Stimulated activated CD4-positive, alpha-beta T cell treated with anti-CD3 and anti-CD28 coated beads, Interleukin-15, amount 100 ng/mL, for 48 hours (primary cell): Measurements from ENCODE around the gene MAJIN.

Experiments
- DNase-seq, 2 donors: peaks; one replicate each; pipeline ENCODE4 v3.0.0-alpha.2; 2020; ENCODE audit warnings: low read depth in 2 of 2

Gene MAJIN

DNA sequence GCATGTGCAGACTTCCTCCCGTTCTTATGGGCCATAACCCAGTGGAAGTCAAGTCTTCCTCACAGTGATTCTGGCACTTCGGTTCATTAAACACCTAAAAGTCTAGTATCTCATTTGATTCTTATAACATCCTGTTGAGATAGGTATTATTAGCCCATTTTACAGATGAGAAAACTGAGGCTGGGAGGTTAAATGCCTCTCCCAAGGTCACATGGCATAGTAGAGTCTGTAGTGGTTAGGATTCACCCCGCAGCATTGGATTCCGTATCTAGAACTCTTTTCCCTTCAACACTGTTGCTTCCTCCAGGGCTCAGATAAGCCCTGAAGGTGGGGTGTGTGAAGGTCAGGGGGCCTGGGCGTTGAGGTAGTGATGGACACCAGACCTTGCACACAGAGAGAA is 39.6 kb downstream of the MAJIN start:
- no peak for DNase-seq

DNA sequence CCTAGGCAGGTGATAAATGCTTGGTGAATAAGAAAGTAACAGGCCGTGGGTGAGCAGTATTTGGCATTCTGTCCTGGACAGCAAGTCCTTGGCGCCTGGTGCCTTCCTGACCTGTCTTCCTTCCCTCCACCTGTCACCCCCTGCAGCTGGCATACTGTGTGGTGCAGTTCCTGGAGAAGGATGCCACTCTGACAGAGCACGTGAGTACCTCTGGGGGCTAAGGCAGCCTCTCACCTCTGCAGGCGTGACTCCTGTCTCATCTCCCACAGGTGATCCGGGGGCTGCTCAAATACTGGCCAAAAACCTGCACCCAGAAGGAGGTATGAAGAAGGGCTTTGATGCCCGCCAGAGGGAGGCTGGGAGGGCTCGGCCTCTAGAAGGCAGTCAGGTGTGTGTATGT is 40.6 kb downstream of the MAJIN start:
- no peak for DNase-seq

DNA sequence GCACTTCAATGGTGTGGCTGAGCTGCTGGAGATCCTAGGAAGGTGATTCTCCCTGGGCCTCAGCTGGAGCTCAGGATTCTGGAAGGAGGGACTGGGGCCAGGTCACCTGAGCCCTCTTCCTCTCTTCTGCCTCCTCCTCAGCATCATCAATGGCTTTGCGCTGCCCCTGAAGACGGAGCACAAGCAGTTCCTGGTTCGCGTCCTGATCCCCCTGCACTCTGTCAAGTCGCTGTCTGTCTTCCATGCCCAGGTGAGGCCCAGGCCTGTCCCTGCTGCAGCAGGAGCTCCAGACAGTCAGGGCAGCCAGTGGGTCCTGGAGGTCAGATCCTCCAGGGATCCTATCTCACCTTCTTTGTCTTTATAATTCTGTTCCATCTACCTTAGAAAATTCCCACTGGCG is 41.6 kb downstream of the MAJIN start:
- no peak for DNase-seq

DNA sequence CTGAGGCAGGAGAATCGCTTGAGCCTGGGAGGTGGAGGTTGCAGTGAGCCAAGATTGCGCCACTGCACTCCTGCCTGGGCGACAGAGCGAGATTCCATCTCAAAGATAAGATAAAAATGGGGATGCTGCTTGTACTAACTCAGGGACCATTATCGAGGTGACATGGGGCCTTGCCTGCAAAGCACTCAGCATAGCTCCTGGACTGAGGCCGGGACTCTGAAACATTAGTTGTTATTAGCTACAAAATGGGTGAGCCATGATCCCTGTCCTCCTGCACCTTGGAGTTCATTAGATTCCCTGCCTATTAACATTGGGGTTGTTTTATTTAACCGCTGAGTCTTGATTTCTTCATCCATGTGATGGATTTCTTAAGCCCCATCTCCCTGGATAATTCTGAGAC is 42.3 kb downstream of the MAJIN start:
- no peak for DNase-seq

DNA sequence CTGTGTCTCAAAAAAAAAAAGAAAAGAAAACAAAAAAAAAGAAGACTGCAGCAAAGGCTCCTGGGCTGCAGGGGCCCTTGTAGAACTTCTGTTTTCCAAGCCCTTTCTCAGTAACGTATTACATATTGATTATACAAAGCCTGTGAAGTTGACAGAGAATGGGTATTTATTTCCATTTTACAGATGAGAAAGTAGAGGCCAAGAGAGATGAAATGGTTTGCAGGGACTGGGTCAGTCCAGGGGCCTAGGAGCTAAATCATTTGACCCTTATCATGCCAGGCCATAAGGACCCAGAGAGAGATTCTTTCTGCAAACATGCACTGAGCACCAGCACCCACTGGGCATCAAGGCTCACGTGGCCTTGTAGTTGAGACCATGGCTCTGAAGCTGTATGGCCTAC is 43.0 kb downstream of the MAJIN start:
- DNase-seq: no peak

DNA sequence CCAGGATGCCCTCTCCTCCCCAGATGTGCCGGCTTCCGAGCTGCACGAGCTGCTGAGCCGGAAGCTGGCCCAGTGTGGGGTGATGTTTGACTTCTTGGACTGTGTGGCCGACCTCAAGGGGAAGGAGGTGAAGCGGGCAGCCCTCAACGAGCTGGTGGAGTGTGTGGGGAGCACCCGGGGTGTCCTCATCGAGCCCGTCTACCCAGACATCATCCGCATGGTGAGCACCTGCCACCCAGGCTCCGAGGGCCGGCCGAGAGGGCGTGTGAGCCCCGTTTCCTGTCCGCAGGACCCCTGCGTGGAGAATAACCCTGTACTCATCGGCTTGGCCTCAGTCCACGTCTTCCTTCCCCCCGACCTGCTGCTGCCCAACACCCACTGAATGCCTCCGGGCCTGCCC is 45.2 kb downstream of the MAJIN start:
- DNase-seq: no peak

DNA sequence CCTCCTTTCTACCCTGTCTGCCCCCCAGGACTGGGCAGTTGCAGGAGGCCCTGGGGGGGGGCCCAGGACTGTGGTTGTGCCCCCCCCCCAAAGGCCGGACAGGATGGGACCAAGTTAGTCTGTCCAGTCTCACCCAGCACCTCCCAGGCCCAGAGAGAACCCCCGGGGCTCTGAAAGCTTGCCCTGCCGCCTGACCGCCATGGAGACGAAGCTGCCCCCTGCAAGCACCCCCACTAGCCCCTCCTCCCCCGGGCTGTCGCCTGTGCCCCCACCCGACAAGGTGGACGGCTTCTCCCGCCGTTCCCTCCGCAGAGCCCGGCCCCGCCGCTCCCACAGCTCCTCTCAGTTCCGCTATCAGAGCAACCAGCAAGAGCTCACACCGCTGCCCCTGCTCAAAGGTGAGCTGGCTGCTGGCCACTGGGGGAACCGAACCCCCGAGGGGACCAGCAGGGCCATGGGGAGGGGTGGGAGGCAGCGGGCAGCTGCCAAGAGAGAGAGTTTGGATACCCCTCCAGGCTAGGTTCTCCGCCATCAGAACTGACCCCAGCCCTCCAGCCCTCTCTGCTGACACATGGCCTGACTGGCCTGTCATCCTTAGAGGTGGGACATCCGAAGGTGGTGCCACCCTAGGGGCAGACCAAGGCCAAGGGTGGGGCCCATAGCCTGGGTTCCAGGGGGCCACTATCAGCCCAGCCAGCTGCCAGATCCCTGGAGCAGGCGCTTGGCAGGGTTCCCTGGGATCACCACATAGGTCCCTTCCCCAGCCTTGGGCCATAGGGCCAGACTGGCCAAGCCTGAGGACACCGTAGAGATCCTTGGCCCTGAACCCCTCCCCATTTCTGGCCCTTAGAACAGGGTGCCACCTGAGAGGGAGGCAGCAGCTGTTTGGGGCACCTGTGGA is 46.1 kb downstream of the MAJIN start:
- no peak for DNase-seq

DNA sequence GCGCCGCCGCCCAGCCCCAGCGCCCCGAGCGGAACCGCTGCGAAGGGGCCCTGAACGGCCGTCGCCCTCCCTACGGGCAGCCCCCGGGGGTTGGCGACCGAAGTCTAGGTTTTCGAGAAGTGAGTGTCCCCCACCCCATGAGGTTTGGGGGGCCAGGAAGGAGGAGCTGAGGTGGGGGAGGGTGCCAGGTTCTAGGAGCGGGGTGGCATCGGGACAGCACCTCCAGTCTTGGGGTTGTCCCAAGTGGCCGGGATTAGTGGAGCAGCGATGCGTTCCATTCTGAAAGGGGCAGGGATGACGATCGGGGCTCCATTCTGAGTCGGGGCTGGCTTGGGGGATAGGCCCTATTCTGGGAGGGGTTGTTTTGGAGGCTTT is 47.0 kb downstream of the MAJIN start:
- DNase-seq: no peak

DNA sequence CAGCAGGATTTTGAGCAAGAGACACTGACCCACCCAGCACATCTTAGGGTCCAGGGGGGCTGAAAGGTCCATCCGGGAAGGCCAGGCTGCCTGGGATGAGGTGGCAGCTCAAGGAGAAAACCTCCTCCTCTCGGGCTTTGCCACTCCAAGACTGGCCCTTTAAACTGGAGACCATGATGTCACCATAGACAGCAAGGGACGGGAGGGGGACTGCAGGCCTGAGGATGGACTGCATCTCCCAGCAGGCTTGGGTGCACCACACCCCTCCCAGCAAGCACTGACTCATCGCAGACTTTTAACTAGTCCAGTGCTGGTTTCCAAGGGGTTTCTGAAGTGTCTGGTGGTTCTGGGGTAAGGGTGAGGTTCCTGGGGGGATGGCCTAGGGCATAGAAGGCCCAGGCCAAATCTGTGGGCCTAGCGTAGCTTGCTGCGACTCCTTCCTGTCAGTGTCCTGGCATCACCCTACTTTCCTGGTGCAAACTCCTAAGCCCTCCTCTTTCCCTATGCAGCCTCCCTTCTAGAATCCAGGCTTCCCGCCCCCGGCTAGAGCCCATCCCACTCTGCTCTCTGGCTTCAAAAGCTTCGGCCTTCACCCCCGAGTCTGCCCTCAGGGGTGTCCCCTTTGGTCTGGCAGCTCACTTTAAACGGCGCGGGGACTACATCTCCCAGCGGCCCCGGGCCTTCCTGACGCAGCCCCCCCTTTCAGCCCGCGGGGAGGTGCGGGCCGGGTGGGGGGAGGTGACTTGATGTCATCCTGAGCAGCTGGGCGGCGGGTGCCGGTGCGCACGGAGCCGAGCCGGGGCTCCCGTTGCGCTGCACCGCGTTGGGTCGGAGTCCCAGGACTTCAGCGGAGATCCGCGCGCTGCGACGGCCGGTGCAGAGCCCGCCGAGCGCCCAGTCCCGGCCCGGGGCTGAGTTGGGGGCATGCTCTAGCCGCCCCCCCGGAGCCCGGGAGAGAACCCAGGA is 47.7 kb downstream of the MAJIN start, which contains the start of gene PPP2R5B:
Gene PPP2R5B, plus strand, starts transcription at position 746 of the 966 bp plus-strand sequence. CDS start 1,046 bp downstream, outside the sequence.
- DNase-seq: peak; percentile 78 to 87

DNA sequence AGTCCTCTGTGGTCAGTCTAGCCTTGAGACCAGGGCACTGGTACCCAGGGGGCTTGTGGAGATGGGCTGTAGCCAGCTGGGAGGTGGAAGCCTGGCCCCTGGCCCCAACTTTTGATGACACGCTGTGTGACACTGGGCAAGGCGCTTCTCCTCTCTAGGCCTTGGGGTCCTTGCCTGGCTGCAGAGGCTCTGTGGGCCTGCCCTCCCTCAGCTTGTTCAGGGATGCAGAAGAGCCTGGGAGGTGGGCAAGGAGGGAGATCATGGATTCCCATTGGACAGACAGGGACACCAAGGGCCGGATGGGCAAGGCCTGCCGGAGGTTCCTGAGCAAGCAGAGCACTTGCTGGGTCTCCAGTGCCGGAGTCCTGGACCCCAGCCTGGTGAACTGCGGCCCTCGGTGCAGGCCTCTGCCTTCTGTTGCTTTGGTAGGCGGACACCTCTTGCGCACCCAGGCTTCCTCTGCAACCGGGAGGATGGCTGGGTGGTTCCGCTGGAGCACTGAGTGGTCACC is 48.7 kb downstream of the MAJIN start:
- no peak for DNase-seq

DNA sequence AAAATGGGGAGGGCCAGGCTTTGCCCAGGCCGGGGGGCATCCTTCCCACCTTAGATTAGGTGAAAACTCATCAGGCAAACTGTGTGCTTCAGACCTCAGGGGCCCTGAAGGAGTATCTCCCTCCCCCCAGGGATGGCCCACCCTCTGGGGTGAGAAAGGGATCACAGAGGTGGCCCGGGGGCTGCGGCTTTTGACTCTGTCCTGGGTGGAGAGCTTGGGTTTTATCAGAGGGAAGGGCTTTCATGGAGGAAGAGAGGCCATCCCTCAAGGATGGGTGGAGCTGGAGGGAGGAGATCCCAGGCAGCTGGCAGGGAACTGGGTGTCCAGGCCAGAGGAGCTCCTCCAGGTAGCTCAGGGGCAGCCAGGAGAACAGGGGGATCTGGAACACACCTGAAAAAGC is 50.5 kb downstream of the MAJIN start:
- DNase-seq: no peak

DNA sequence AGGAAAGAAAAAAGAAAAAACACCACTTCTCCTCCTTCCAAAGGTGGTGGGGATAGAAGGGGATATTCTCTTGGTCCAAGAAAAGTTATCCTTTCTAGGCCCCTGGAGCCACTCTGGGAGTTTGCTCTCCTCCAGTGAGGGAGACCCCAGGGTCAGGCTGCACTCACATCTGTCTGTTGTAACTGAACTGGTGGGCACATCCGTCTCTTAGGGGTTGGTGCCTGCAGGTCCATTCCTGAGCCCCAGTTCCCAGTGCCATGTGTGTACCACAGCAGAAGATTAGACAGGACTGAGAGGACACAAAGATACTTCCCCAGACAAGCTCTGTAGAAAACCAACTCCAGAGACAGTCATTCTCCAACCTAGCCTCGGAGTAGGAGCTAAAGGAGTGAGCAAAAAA is 51.8 kb downstream of the MAJIN start:
- no peak for DNase-seq

DNA sequence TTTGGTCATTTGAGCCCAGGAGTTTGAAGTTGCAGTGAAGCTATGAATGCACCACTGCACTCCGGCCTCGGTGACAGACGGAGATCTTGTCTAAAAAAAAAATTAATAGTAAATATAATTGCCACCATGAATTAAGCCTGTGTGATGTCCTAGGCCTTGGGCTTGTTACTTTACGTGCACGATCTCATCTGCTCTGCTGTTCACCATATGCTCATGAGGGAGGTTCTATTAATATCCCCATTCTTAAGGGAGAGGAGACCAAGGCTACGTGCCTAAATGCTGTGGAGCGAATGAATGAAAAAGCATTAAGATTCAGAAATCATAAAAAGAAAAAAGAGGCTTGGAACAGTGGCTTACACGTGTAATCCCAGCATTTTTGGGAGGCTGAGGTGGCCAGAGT is 52.3 kb downstream of the MAJIN start:
- no peak for DNase-seq

DNA sequence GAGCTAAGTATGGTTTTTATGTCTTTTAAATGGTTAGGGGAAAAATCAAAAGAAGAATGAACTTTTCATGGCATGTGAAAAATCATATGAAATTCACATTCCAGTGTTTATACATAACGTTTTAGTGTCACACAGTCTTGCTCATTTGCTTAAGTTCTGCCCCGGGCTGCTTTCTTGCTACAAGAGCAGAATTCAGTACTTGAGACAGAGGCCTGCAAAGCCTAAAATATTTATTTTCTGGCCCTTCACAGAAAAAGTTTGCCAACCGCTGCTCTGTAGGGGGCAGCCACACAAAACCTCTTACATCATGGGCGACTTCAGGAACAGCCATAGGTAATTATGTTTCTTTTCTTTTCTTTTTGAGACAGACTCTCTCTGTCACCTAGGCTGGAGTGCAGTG is 53.9 kb downstream of the MAJIN start:
- DNase-seq: no peak

DNA sequence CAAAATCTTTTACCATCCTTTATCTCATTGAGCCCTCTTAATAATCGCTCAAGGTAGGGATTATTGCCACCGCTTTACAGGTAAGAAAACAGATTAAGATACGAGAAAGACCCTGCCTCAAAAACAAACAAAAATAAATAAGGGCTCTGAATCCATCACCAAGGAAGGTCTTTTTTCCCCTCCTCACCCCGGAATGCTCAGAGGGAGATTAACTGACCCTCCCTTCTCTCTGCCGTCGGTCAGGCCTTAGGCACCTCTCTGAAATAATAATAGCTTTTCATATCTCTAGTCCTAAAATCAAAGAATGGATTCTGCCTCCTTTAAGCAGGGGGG is 54.3 kb downstream of the MAJIN start:
- DNase-seq: no peak

DNA sequence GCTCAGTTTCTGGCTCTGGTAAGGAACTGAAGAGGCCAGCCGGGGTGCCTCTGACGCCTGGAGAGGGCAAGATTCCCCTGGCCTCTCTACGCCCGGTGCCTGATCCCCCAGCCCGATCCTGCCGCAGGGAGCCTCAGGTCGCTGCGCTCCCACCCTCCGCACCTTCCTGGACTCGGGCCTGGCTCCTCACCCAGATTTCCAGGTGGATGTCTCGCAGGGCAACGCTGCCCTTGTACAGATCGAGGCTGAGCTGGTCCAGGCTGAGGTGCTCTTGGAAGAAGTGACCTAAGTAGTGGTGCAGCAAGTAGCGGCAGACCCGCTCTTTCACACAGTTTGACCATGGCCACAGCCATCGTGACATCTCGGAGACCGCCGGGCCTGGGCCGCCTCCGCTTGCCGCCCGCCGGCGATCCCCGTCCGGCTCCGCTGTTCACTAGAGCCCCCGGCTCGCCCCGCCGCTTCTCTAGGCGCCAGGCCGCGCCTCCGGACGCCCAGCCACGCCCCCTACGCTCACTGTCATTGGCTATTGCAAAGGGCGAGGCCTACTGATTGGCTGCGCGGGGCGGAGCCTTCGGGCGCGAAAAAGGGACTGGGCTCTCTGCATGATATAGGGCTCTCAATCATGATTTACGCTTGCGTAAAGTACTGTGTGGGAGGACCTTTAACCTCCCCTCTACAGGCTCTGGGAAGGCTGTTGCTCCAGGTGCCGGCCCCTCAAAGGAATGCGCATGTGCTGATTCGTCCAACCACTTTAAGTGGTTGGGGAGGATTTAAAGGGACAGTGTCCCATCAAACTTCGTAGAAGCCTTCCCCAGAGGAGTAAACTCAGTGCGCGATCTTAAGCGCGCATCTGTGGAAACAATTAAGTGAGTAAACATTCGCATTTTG is 54.9 kb downstream of the MAJIN start, which contains the start of gene ATG2A:
Gene ATG2A, minus strand, starts transcription at position 435 of the 888 bp plus-strand sequence. Its CDS starts 74 bp downstream, at position 361.
- DNase-seq: peak; percentile 98 to 99

DNA sequence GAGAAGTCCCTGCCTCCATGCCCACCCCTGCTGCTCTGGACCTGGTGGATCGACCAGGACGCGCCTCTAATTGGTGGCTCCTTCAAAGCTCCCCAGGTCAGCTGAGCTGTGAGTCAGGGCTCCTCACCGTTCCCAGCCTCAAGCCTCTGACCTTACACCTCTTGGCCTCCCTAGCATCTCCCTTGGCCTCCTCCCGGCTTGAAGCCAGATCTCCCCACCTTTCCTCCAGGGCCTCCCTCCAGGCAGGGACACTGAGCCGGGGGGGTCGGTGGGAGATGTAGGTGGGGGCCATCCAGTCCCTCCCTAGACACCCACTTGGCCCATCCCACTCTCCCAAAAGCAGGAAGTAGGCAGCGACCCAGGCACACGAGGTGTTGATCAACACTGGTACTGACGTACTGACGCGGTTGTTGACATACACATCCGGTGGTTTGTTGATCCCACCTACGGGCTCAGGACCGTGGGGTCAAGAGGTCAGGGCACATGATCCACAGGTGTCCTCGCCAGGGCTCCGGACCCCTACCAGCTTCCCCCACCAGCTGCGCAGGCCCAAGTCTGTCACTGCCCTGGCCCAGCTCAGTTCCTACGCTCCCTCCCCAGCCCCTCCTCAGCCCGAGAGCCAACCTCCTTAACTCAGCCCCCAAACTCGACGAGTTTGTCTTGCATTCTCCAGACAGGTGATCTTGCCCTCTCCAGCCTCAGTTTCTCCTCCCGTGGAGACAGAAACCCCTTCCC is 55.7 kb downstream of the MAJIN start:
- no peak for DNase-seq

DNA sequence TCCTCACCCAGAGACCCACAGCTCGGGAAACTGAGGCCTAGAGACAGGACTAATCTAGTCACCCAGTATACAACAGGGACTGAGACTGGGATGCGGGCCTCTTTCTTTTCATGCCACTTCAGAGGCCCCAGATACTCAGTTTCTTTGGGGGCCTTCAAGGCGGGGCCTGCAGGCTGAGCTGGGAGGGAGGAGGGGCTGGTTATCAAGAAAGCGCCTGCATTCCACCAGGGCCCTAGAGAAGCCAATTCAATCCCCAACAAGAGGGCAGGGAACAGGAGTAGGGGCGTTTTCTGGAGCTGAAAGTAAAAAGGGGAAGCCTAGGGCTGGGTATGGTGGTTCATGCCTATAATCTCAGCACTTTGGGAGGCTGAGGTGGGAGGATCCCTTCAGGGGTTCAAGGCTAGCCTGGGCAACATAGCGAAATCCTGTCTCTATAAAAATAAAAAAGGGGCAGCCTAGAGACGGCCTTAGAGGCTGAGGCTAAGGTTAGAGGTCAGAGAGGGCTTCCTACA is 56.5 kb downstream of the MAJIN start:
- DNase-seq: no peak

DNA sequence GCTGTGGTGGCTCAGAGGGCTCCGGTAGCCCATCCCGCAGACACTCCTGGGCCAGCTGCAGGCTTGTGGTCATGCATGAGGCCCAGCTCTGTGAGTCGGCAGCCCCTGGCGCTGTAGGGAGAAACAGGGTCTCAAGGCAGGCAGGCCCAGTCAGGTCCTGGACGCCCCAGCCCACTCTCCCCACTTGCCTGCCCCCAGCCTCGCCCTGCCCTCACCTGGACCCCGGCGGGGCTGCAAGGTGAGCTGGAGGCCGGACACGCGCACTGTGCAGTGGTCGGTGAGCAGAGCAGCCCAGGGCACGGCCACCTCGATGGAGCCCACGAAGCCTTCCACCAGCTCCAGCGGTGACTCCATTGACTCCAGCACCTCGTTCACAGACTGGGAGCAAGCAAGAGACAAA is 57.8 kb downstream of the MAJIN start:
- no peak for DNase-seq

DNA sequence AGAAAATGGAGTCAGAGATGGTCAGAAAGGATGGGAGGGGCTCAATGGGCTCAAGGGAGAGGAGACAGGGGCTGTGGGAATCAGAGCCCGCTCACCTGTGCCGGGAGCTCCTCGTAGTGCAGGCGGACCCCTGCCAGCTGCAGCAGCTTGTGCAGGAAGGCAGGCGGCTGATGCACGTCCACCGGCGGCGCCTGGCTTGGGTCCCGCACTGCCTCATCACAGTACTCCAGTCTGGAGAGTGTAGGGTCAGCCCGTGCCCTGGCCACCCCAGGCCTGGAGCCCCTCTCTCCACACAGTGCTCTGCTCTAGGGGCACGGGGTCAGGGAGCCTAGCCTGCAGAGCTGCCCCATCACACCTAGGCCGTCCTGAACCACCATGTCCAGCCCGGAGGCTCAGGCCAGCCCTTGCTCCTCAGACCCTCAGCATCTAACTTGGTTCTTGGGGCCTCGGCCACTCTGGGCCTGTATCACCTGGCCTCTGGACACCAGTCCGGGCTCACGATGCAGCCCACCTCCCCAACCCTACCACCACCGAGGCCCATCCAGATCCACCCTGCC is 58.7 kb downstream of the MAJIN start:
- no peak for DNase-seq
